HG03575 (cell line): ENCODE measurements around the gene SOX18.
"Not testable (repeated sequence)": the region's sequence is repeated elsewhere in the genome, so short reads cannot be mapped to it uniquely, and the experiment has no call there.

Experiments
- ATAC-seq: cut with Tn5 transposase; IDR thresholded peaks from one replicate; pipeline ENCODE4 v1.9.1; 2021; ENCODE audit not compliant: unreplicated experiment, insufficient number of reproducible peaks, low FRiP score; ENCODE audit errors: extremely low read depth

Gene SOX18

DNA sequence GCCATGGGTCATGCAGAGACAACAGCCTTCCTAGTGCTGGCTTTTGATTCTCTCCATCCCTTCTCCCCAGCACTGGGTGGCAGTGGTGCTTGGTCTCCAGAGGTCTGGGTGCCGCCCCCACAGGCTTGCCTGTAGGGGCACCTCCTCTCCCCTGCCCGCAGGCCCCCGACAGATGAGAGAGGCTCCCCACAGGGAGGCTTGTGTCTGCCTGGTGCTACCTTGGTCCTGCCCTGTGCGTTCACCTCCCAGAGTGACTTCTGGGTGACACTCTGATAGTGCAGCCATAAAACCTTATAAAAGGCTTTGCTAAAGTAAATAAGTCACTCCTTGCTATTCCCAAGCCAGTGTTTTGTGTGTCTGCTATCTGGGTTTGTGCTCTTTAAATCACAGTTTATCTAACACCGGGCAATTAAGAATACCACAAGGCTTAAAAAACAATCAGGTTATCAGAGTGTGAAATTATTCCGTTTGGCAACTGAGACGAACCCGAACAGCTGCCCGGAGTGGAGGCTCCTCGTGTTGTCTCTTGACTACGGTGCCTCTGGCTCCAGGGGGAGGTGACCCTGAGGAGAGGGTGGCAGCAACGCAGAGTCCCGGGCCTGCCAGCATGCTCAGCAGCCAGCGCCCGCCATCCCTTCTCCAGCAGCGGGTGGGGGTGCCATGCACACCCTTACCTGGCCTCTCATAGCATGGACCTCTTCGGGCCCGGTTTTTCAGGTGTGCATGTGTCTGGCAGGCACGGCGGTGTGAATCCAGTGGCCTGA is 18.9 kb downstream of the SOX18 start:
- no peak for ATAC-seq

DNA sequence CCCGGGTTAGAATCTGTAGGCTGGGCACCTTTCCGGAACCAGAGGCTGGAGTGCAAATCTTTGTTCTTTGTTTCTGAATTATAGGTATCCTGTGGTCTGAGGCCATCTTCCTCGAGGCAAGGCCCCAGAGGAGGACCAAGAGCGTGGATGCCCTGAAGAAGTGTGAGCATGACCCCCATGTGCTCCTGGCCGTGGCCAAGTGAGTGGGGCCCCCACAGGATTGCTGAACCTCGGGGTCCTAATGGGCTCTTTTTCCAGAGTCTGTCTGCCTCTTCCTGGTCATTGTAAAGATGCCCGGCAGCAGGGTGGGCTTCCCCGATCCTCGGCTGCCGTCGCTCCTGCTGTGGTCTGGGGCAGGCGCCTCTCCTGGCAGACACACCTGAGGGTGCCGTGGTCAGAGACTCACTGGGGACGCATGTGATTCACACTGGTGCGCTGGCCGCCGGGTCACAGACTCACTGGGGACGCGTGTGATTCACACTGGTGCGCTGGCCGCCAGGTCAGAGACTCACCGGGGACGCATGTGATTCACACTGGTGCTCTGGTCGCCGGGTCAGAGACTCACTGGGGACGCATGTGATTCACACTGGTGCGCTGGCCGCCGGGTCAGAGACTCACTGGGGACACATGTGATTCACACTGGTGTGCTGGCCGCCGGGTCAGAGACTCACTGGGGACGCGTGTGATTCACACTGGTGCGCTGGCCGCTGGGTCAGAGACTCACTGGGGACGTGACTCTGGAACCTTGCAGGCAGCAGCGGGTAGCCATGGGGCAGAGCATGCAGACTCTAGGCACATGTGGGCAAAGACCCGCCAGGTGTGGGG is 19.9 kb downstream of the SOX18 start:
- no peak for ATAC-seq

- ATAC-seq: no peak
Observed at GRCh38 chr20:64027981-64028685, 21.3 kb downstream of the SOX18 start.

DNA sequence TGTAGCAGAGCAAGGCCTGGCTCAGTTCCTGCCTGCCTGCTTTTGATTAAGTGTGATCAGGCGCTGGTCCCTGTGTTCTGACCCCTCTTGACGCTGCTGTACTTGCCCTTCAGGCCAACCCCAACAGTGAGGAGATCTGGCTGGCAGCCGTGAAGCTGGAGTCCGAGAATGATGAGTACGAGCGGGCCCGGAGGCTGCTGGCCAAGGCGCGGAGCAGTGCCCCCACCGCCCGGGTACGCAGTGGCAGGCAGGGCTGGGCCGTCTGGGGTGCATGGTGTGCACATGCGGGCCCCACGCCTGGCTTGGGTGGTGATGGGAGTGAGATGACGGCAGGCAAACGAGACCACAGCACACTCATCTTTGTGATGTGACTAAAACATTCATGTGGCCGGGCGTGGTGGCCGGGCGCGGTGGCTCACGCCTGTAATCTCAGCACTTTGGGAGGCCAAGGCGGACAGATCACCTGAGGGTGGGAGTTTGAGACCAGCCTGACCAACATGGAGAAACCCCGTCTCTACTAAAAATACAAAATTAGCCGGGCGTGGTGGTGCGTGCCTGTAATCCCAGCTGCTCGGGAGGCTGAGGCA is 23.5 kb downstream of the SOX18 start:
- no peak for ATAC-seq

GRCh38 chr20:64025101-64025825 is 24.2 kb downstream of the SOX18 start:
- ATAC-seq: no peak

DNA sequence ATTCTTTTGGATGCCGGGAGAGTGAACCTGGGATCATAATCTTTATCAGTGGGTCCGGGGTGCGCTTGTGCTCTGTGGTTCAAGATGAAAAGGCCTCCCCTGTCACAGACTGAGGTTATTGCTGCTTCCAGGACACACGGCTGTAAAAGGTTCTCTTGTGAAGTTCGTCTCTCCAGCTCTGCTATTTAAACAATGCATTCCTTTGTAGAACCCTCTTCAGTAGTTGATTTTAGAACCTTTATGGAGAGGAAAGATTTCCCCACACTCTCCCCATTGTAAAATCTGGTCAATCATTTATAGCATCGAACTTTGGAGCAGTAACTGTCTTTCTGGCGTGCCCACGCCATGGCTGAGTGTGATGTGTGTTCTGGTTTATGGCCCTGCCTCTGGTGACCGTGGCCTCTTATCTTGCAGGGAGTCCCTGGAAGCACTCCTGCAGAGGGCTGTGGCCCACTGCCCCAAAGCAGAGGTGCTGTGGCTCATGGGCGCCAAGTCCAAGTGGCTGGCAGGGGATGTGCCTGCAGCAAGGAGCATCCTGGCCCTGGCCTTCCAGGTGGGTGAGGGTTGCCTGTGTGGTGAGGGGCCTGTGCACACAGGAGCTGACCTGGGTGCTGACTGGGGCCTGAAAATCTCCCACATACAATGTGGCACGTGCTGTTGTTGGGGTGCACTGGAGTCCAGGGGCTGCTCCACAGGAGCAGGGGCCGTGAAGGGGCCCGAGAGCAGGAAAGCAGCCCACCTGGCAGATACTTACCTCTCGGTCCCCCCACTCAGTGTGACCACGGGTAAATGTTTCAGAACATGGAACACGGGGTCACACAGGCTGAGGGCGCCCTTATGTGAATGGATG is 25.1 kb downstream of the SOX18 start:
- no peak for ATAC-seq

DNA sequence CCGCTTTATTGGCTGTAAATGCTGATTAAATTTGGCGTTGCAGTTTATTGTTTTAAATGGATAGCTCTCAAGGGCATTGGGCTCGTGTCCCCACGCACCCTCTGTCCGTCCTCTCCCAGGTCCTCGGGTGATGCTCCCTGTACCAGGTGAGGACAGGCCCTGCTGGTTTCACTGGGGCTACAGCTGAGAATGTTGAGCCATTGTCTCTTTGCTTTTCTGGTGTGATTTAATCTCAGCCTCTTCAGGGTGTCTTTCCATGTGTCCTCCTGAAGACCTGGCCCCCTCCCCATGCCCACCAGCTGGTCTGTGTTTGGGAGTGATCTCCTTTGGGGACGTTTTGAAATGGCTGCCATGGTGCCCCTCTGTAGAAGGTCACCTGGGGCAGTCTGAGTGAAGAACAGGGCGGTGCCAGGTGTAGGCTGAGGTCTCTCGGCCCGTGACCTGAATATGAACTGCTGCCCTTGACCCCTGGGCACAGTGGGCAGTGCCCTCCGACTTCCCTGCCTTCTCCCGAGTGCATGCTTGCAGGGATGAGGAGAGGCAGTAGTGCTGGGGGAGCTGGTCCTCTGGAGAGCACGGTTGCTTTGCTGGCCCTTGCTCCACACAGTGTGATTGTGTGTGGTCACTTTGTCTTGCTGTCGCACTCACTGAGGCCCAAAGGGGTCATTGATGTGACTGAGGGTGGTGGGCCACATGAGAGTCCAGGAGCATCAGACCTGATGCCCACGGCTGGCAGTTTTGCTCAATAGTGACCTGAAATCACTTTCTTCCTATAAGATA is 25.9 kb downstream of the SOX18 start:
- ATAC-seq: no peak

DNA sequence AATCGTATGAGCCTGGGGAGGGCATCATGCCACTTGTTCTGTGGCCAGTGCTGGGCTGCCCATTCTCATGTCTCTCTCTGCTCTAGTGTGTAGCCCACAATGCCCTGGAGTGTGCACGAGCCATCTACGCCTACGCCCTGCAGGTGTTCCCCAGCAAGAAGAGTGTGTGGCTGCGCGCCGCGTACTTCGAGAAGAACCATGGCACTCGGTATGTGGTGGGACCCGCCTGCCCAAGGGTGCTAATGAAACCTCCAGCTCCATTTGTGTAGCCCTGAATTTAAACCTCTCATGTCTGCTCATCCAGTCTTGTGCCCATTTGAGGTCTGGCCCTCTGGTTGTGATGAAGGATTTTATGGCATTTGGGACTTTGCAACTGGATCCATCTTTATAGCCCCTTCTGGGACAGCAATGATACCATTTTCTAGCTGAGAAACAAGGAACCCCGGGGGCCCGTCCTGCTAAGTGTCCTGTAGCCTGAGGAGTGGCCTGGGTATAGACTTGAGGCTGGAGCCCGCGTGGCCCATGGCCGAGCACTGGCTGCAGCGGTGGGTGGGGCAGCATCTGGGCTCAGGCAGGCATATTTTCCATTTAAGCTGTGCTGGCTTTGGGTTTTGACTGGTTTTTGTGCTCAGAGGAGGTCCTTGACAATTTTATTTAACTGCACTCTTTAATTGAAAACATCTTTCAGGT is 26.6 kb downstream of the SOX18 start:
- no peak for ATAC-seq

DNA sequence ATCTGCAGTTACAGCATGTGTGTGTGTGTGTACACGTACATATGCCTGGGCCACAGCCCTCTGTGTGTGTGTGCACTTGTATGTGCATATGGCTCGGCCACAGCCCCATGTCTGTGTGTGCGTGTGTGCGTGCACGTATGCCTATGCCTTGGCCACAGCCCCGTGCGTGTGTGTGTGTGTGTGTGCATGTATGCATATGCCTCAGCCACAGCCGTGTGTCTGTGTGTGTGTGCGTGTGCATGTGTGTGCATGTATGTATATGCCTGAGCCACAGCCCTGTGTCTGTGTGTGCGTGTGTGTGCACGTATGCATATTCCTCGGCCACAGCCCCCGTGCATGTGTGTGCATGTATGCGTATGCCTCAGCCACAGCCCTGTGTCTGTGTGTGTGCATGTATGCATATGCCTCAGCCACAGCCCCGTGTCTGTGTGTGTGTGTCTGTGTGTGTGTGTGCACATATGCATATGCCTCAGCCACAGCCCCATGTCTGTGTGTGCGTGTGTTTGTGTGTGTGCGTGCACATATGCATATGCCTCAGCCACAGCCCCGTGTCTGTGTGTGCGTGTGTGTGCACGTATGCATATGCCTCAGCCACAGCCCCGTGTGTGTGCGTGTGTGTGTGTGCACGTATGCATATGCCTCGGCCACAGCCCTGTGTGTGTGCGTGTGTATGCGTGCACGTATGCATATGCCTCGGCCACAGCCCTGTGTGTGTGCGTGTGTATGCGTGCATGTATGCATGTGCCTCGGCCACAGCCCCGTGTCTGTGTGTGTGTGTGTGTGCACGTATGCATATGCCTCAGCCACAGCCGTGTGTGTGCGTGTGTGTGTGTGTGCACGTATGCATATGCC is 28.1 kb downstream of the SOX18 start:
- no peak for ATAC-seq

DNA sequence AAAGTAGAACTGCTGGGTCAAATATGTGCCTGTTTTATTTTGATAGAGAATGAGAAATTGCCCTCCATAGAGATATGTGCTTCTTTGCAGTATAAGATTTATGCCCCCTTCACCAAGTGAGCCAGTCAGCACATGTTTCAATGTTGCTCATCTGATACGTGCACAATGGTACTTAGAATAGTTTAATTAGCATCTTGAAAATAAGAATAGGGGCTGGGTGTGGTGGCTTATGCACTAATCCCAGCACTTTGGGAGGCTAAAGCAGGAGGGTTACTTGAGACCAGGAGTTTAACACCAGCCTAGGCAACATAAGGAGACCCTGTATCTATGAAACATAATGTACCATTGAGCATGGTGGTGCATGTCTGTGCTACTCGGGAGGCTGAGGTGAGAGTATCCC is 33.8 kb downstream of the SOX18 start:
- no peak for ATAC-seq

GRCh38 chr20:64012385-64013154 is 36.9 kb downstream of the SOX18 start:
- not testable (repeated sequence) for ATAC-seq

GRCh38 chr20:64011366-64011779 is 38.1 kb downstream of the SOX18 start:
- no peak for ATAC-seq

GRCh38 chr20:64010711-64011237 is 38.7 kb downstream of the SOX18 start:
- no peak for ATAC-seq

- no peak for ATAC-seq
Observed at GRCh38 chr20:64009811-64010387, 39.5 kb downstream of the SOX18 start.

DNA sequence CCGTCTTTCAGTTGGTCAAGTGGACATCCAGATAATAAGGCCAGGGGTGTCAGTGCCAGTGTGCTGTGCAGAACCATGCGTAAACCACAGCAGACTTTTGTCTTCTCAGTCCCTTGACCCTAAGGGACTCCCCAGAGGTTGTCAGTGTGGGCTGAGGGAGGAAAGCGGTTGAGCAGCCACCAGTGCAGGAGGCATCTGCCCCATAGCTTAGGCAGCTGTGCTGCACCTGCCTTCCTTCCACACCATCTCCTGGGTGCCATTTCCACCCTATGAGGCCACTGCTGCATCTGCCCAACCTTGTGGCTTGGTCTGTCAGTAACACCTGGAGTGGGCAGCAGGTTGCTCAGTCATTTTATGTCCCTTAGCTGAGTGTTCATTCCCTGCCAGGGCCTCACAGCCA is 42.5 kb downstream of the SOX18 start:
- no peak for ATAC-seq
